Heart right ventricle (tissue), 16 donors: ENCODE results near the gene B4GALT5. TPM values are rescaled to one million over a fixed set of nuclear protein-coding genes. Genes with fewer than 3 reads are reported as not detected.
"Not testable (repeated sequence)": the region's sequence is repeated elsewhere in the genome, so short reads cannot be mapped to it uniquely, and the experiment has no call there.

Experiments
- ATAC-seq, 8 donors: fragments of 200-7000 bp; cut with Tn5 transposase; one replicate each; pipeline ENCODE4 v1.9.1; 2020; ENCODE audit warnings: mild to moderate bottlenecking in 8 of 8, moderate library complexity in 8 of 8, moderate number of reproducible peaks in 1 of 8
- DNase-seq, 2 donors: peaks; one replicate each; pipeline ENCODE4 v3.0.0-alpha.2; 2020
- H3K27ac ChIP-seq, 10 donors: fragments of 200-600 bp; sonication (generic) in 2 of 10; one replicate each; pipeline versions ENCODE4 v1.5.0 to v1.8.0; 2020 to 2022; ENCODE audit warnings: mild to moderate bottlenecking in 3 of 10
- H3K27me3 ChIP-seq, 7 donors: fragments of 200-600 bp; one replicate each; pipeline ENCODE4 v1.8.0; 2021 to 2022; ENCODE audit warnings: mild to moderate bottlenecking in 2 of 7
- H3K36me3 ChIP-seq, 9 donors: fragments of 200-600 bp; sonication (generic) in 1 of 9; one replicate each; pipeline versions ENCODE4 v1.5.0 to v1.8.0; 2020 to 2022; ENCODE audit warnings: mild to moderate bottlenecking in 2 of 9
- H3K4me1 ChIP-seq, 9 donors: fragments of 200-600 bp; sonication (generic) in 1 of 9; one replicate each; pipeline versions ENCODE4 v1.5.0 to v1.8.0; 2020 to 2022; ENCODE audit warnings: mild to moderate bottlenecking in 4 of 9
- H3K4me3 ChIP-seq, 10 donors: fragments of 200-600 bp; sonication (generic) in 2 of 10; one replicate each; pipeline versions ENCODE4 v1.5.0 to v1.8.0; 2020 to 2022; ENCODE audit warnings: mild to moderate bottlenecking in 7 of 10, moderate library complexity in 2 of 10
- H3K9me3 ChIP-seq, 11 donors: fragments of 200-600 bp in 10 of 11; sonication (generic) in 2 of 11; one replicate each; pipeline versions ENCODE4 v1.5.0 to v1.8.0; 2013 to 2022; ENCODE audit warnings: mild to moderate bottlenecking in 2 of 11, control low read depth in 1 of 11, moderate library complexity in 1 of 11
- CTCF ChIP-seq, 9 donors: fragments of 200-600 bp; sonication (generic) in 2 of 9; IDR thresholded peaks; one replicate each; pipeline versions ENCODE4 v1.5.0 to v1.8.0; 2021 to 2022; ENCODE audit warnings: antibody characterized with exemption in 9 of 9, mild to moderate bottlenecking in 5 of 9, moderate library complexity in 1 of 9
- WGBS, 2 donors: extraction: QIAGEN DNeasy Blood & Tissue Kit; methylation state at CpG; one replicate each; pipeline ENCODE4 v1.1.7; 2013; ENCODE audit warnings: inconsistent platforms in 1 of 2; 5-methylcytosine and 5-hydroxymethylcytosine counted together
- intact Hi-C, 10 donors: fragments of 100-400 bp; cut with DNase I; formaldehyde crosslinking; loops; one replicate each; pipeline versions ENCODE4 v1.11.1 to v1.14.2; 2022
- polyA plus RNA-seq, 2 donors: library from polyadenylated mRNA; stranded (reverse); fragments of 200-250 nt; gene quantifications; one replicate each; pipeline ENCODE4 v1.2.3, GENCODE V29; 2013
- total RNA-seq, 10 donors: library from RNA; stranded (reverse); fragmentation: NEBNext Ultra II Directional in 3 of 10; extraction: Animal tissue kit (Norgen Biotek cat#: 25700) in 3 of 10; gene quantifications; one replicate each; pipeline versions ENCODE4 v1.2.1 to v1.2.4, GENCODE V29; 2021 to 2023
- donor health status: Arrhythmogenic right ventricular cardiomyopathy.
- donor health status: ischemic (EF 13 %, LVEDD 7.1; RV severe dilation, severe dysfunction).
- donor health status: healthy with polysubstance abuse.
- donor health status: DM: no; HTN: yes; CAD: no.
- donor health status: DM: no; HTN: no; CAD: no.
- donor health status: ischemic (EF 25% LVEDD 6.9; RV normal size, moderate dysfunction).
- donor health status: ischemic (EF 25% LVEDD 5.7; RV mildly dilated, moderate dysfunction).
- donor health status: healthy.
- donor health status: DM: yes; HTN: yes; CAD: no.
- donor health status: Ischemic cardiomyopathy.
- donor health status: ischemic (EF 35%, LVEDD 5.7; RV mildly dilated, moderate dysfunction).
- donor health status: nonischemic (EF 11% LVEDD 7.7; RV severe dilation, severe dysfunction).
- donor health status: DM: yes; HTN: yes; CAD: no.
- donor health status: PGD.
- donor health status: ischemic (EF 29% LVEDD 5.4; RV normal size, mild dysfunction).
- donor health status: nonischemic (EF 23%, LVEDD 6.1; RV moderate dilation, normal function).

The B4GALT5 gene
- total and polyA plus RNA-seq, 12 donors = 7.4 to 61.6 (median 29.6) TPM

- Histone ChIP-seq H3K27ac (peak overlapping the region in 8 of 10 donors; percentile 40 to 77 (median 65)), H3K4me3 (no peak overlapping the region), H3K27me3 (no peaks in the 10 kb centered on the region), H3K4me1 (peaks cover 0 to 18% (median 14%) of the 10 kb centered on the region in 9 donors), H3K9me3 (no peaks in the 10 kb centered on the region), H3K36me3 (no peaks in the 10 kb centered on the region)
- DNase-seq (no peak), ATAC-seq (no peak)
- 85 to 90% methylated on average over 11 of the region's 11 CpGs for WGBS, 2 donors
- intact Hi-C loops = loop anchor here in 7 of 10 donors (5.0 to 10.0 kb wide), 5 partner anchors 98 to 298 kb away; partner anchors contain the start of genes SLC9A8 (in 4 of the 7), B4GALT5 (in 2 of the 7) and SPATA2 (in 1 of the 7)
- TF ChIP-seq CTCF (IDR thresholded peaks at IDR 0.05) = no peak
These were observed 97.3 kb downstream of the B4GALT5 start for GRCh38 chr20:49616154-49617007.

DNA sequence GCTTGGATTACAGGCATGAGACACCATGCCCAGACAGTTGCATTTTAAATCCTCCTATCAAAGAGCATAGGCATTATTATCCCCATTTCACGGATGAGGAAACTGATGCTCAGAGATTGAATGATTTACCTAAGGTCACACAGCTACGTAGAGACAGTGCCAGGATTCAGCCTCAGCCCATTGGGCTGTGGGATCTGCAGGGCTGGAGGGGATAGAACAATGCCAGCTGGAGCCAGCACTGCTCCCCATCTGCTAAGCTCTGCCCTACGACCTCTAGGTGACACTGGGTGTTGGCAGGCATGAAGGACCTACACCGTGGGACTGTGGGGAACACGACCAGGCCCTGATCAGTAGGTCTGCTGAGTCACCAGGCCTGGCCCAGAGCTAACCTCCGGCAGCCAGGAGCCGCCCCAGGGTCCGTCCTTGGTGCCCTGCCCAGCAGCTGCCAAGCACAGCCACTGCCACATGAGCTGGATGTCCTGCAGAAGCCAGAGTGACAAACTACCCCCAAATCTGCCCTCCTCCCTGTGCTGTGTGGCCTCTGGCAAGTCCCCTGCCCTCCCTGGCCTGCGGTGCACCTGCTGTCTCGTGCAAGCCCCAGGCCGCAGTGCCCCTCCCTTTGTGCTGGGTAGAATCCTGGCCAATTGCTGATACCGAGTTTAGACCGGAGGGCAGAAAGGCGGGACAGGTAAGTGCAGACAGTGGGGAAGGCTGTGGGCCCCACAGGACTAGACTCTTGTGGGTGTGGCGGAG is 98.1 kb downstream of the B4GALT5 start:
- 63 to 69% methylated on average over 15 of the region's 15 CpGs for WGBS, 2 donors
- H3K4me1 ChIP-seq = peaks cover 4 to 26% (median 19%) of the 10 kb centered on the region in 9 donors
- H3K9me3 ChIP-seq = no peaks in the 10 kb centered on the region
- DNase-seq (peak; percentile 58 to 81), ATAC-seq (peak; percentile 61 to 93 (median 78))
- TF ChIP-seq CTCF (IDR thresholded peaks at IDR 0.05) = peak in 1 of 9 donors; percentile 15
- H3K27me3 ChIP-seq = no peaks in the 10 kb centered on the region
- intact Hi-C loops = loop anchor here in 7 of 10 donors (5.0 to 10.0 kb wide), 5 partner anchors 99 to 299 kb away; partner anchors contain the start of genes SLC9A8 (in 4 of the 7), B4GALT5 (in 2 of the 7) and SPATA2 (in 1 of the 7)
- H3K27ac ChIP-seq = peak overlapping the region; percentile 10 to 77 (median 57)
- no peaks in the 10 kb centered on the region for H3K36me3 ChIP-seq
- no peak overlapping the region for H3K4me3 ChIP-seq

- Histone ChIP-seq H3K4me1 (peaks cover 4 to 27% (median 19%) of the 10 kb centered on the region in 9 donors), H3K27ac (peak overlapping the region; percentile 10 to 77 (median 54))
- not testable (repeated sequence) for H3K9me3 ChIP-seq, H3K27me3 ChIP-seq, ATAC-seq, DNase-seq, H3K36me3 ChIP-seq, H3K4me3 ChIP-seq
- intact Hi-C loops = loop anchor here in 7 of 10 donors (5.0 to 10.0 kb wide), 5 partner anchors 100 to 300 kb away; partner anchors contain the start of genes SLC9A8 (in 4 of the 7), B4GALT5 (in 2 of the 7) and SPATA2 (in 1 of the 7)
- 93 to 95% methylated on average over 8 of the region's 8 CpGs for WGBS, 2 donors
These were observed 98.7 kb downstream of the B4GALT5 start for GRCh38 chr20:49615051-49615400.

DNA sequence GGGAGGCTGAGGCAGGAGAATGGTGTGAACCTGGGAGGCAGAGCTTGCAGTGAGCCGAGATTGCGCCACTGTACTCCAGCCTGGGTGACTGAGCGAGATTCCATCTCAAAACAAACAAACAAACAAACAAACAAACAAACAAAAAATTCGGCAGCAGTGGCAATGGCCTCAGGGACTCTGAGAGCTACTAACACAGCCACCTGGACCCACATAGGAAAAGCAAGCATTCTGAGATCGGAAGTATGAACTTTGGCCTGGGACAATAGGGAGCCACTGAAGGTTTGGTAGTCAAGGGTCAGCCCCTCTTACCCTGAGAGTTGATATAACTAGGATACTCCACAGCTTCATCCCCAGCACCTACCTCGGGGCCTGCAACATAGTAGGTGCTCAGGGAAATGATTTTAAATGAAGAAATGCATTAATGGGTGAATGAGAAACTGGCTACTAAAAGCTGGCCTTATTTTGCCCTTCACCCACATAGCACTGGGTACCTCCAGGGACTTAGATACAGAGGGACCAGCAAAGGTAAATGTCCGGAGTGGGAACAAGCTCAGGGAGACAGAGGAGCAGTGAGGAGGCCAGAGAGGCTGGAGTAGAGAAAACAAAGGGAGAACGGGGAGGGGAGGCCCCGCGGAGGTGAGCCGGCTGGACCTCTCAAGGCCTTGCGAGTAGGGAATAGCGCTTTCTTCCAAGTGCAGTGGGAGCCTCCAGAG is 99.2 kb downstream of the B4GALT5 start:
- whole genome bisulfite sequencing, 2 donors = 84 to 87% methylated on average over 13 of the region's 13 CpGs
- ATAC-seq = no peak
- TF ChIP-seq CTCF (IDR thresholded peaks at IDR 0.05) = no peak
- Histone ChIP-seq H3K4me1 (peaks cover 4 to 27% (median 19%) of the 10 kb centered on the region in 9 donors), H3K9me3 (no peaks in the 10 kb centered on the region), H3K27me3 (no peaks in the 10 kb centered on the region), H3K27ac (peak overlapping the region in 4 of 10 donors; percentile 13 to 77 (median 40)), H3K4me3 (no peak overlapping the region), H3K36me3 (no peaks in the 10 kb centered on the region)
- DNase-seq = no peak
- intact Hi-C loops = loop anchor here in 9 of 10 donors (5.0 to 10.0 kb wide), 10 partner anchors 98 to 313 kb away; partner anchors contain the start of genes SLC9A8 (in 4 of the 9), B4GALT5 (in 3 of the 9) and SPATA2 (in 1 of the 9)
